GM12878 (cell line): ENCODE measurements around the gene SOS1. TPM values are rescaled to one million over a fixed set of nuclear protein-coding genes. Genes with fewer than 3 reads are reported as not detected.

Experiments
- ATAC-seq: fragments of 200-7000 bp; cut with Tn5 transposase; 3 replicates; pipeline ENCODE4 v1.9.1; 2020; ENCODE audit warnings: mild to moderate bottlenecking, moderate library complexity
- BruUV-seq: library from RNA; stranded (reverse); fragments of 400-500 nt; replicated peaks from 2 replicates; lab custom pipeline; 2021; lab: Mats Ljungman, UMichigan
- CTCF ChIA-PET: fragments of 300-600 bp; sonication (Branson Sonifier 250); formaldehyde crosslinking; extraction: SDS; loops from one replicate; lab custom pipeline; 2021; ENCODE audit warnings: inconsistent platforms; lab: Yijun Ruan, JAX
- POLR2A ChIA-PET: fragments of 350-600 bp; formaldehyde crosslinking; extraction: SDS; loops from one replicate; lab custom pipeline; 2021; ENCODE audit warnings: inconsistent platforms; lab: Charles Lee
- RAD21 ChIA-PET: fragments of 300-600 bp; sonication (Branson Sonifier 250); formaldehyde crosslinking; loops from one replicate; lab custom pipeline; 2023; ENCODE audit warnings: antibody characterized with exemption; ENCODE audit not compliant: unreplicated experiment; lab: Charles Lee
- SMC1A ChIA-PET: fragments of 300-600 bp; sonication (Branson Sonifier 250); formaldehyde crosslinking; loops from one replicate; lab custom pipeline; 2023; ENCODE audit not compliant: unreplicated experiment, uncharacterized antibody; lab: Charles Lee
- DNase-seq: peaks from one replicate; pipeline ENCODE4 v3.0.0-alpha.2; 2011; ENCODE audit warnings: low read depth, low spot score
- FAIRE-seq: peaks from 3 replicates; lab custom pipeline; 2011; peaks lifted over from hg19 to GRCh38; lab: Jason Lieb, UNC
- H2AFZ ChIP-seq: 2 replicates; pipeline ENCODE4 v1.6.0; 2011; ENCODE audit warnings: low read depth, low read length, control low read depth; ENCODE audit not compliant: control insufficient read depth
- H3K27ac ChIP-seq: 2 replicates; pipeline ENCODE4 v1.5.1; 2011; ENCODE audit warnings: control low read depth; ENCODE audit not compliant: control insufficient read depth, insufficient read depth
- H3K27me3 ChIP-seq, 2 experiments: replicated peaks in 1 of 2; 2 replicates each; pipeline versions ENCODE4 v1.6.0 to v1.6.1; 2011; ENCODE audit warnings: low read length in 1 of 2; ENCODE audit not compliant: control insufficient read depth in 2 of 2, insufficient read depth in 2 of 2
- H3K36me3 ChIP-seq, 2 experiments: 2 replicates each; pipeline ENCODE4 v1.5.1; 2011; ENCODE audit warnings: low read length in 1 of 2; ENCODE audit not compliant: control insufficient read depth in 2 of 2, insufficient read depth in 2 of 2
- H3K4me1 ChIP-seq: 2 replicates; pipeline ENCODE4 v1.6.1; 2011; ENCODE audit warnings: mild to moderate bottlenecking, low read length, moderate library complexity, mixed read lengths; ENCODE audit not compliant: control insufficient read depth, insufficient read depth
- H3K4me2 ChIP-seq: 2 replicates; pipeline ENCODE4 v1.6.0; 2011; ENCODE audit warnings: control low read depth; ENCODE audit not compliant: control insufficient read depth, insufficient read depth
- H3K4me3 ChIP-seq: fragments of 200-600 bp; sonication (generic); 2 replicates; pipeline ENCODE4 v1.5.1; 2016
- H3K79me2 ChIP-seq: 2 replicates; pipeline ENCODE4 v1.6.0; 2011; ENCODE audit warnings: low read length; ENCODE audit not compliant: control insufficient read depth, insufficient read depth
- H3K9ac ChIP-seq: 2 replicates; pipeline ENCODE4 v1.8.0; 2011; ENCODE audit warnings: low read length, control low read depth, mixed read lengths; ENCODE audit not compliant: control insufficient read depth, insufficient read depth
- H3K9me3 ChIP-seq: replicated peaks from 3 replicates; pipeline ENCODE4 v1.5.1; 2011; ENCODE audit warnings: mild to moderate bottlenecking, low read length; ENCODE audit not compliant: control insufficient read depth, insufficient read depth
- H4K20me1 ChIP-seq: 2 replicates; pipeline ENCODE4 v1.6.0; 2011; ENCODE audit not compliant: control insufficient read depth, insufficient read depth
- CHD4 ChIP-seq: fragments of 200-600 bp; sonication (generic); IDR thresholded peaks from 2 replicates; pipeline ENCODE4 v1.6.1; 2016; ENCODE audit warnings: mild to moderate bottlenecking
- E2F8 ChIP-seq: fragments of 450-650 bp; IDR thresholded peaks from 2 replicates; pipeline ENCODE4 v1.6.1; 2018; ENCODE audit warnings: mild to moderate bottlenecking, low read depth, moderate library complexity; ENCODE audit not compliant: partially characterized antibody
- FOXK2 ChIP-seq: fragments of 450-650 bp; IDR thresholded peaks from 2 replicates; pipeline ENCODE4 v1.6.1; 2017; ENCODE audit warnings: mild to moderate bottlenecking, moderate library complexity
- HDAC6 ChIP-seq: fragments of 200-600 bp; sonication (generic); IDR thresholded peaks from one replicate; pipeline ENCODE4 v1.8.0; 2017; ENCODE audit warnings: antibody characterized with exemption; ENCODE audit not compliant: unreplicated experiment
- IKZF2 ChIP-seq, 2 experiments: fragments of 450-650 bp; IDR thresholded peaks; 2 replicates each; pipeline ENCODE4 v1.6.1; 2017; ENCODE audit warnings: mild to moderate bottlenecking in 2 of 2, moderate library complexity in 2 of 2
- MYC ChIP-seq: IDR thresholded peaks from 2 replicates; pipeline ENCODE4 v1.6.1; 2011; ENCODE audit warnings: mild to moderate bottlenecking, low read length, moderate library complexity, inconsistent platforms; ENCODE audit not compliant: insufficient read depth, insufficient replicate concordance, insufficient read length, severe bottlenecking
- NFYB ChIP-seq: IDR thresholded peaks from 2 replicates; pipeline ENCODE4 v1.6.1; 2011; ENCODE audit warnings: low read depth, mild to moderate bottlenecking, low read length, improper control_type of control experiment, moderate library complexity; ENCODE audit not compliant: insufficient read depth
- NR2C1 ChIP-seq: fragments of 450-650 bp; IDR thresholded peaks from 2 replicates; pipeline ENCODE4 v1.6.1; 2017; ENCODE audit warnings: antibody characterized with exemption, mild to moderate bottlenecking, moderate library complexity
- POLR2AphosphoS2 ChIP-seq: IDR thresholded peaks from 2 replicates; pipeline ENCODE4 v1.6.1; 2011; ENCODE audit warnings: low read depth, mild to moderate bottlenecking, low read length, improper control_type of control experiment, moderate library complexity
- POLR2AphosphoS5 ChIP-seq: IDR thresholded peaks from 2 replicates; pipeline ENCODE4 v1.6.1; 2011; ENCODE audit warnings: mild to moderate bottlenecking, low read length, inconsistent platforms
- RELA ChIP-seq: fragments of 450-650 bp; IDR thresholded peaks from 2 replicates; pipeline ENCODE4 v1.8.0; 2014; ENCODE audit warnings: borderline replicate concordance; ENCODE audit not compliant: partially characterized antibody
- SP1 ChIP-seq: IDR thresholded peaks from one replicate; pipeline ENCODE4 v1.6.1; 2011; ENCODE audit warnings: low read depth, low read length
- TAF1 ChIP-seq: IDR thresholded peaks from 2 replicates; pipeline ENCODE4 v1.6.1; 2011; ENCODE audit warnings: mild to moderate bottlenecking, low read depth, low read length, borderline replicate concordance
- TBL1XR1 ChIP-seq: IDR thresholded peaks from 2 replicates; pipeline ENCODE4 v1.6.1; 2012; ENCODE audit warnings: low read depth, low read length, improper control_type of control experiment
- TCF12 ChIP-seq: IDR thresholded peaks from 2 replicates; pipeline ENCODE4 v1.6.1; 2011; ENCODE audit warnings: low read depth, mild to moderate bottlenecking, low read length
- TCF7 ChIP-seq: IDR thresholded peaks from 2 replicates; pipeline ENCODE4 v1.6.1; 2014; ENCODE audit warnings: antibody characterized with exemption, borderline replicate concordance
- USF2 ChIP-seq: IDR thresholded peaks from 2 replicates; pipeline ENCODE4 v1.6.1; 2011; ENCODE audit warnings: low read depth, low read length, improper control_type of control experiment, borderline replicate concordance
- YY1 ChIP-seq: IDR thresholded peaks from 2 replicates; pipeline ENCODE4 v1.6.1; 2011; ENCODE audit warnings: low read depth, mild to moderate bottlenecking, low read length
- ZBED1 ChIP-seq: IDR thresholded peaks from 2 replicates; pipeline ENCODE4 v1.6.1; 2016; ENCODE audit warnings: borderline replicate concordance
- WGBS: methylation state at CpG from one replicate; pipeline ENCODE4 v1.1.6; 2016; ENCODE audit warnings: low lambda C conversion rate; ENCODE audit not compliant: insufficient replicate concordance, insufficient coverage; ENCODE audit errors: missing lambda C conversion rate; 5-methylcytosine and 5-hydroxymethylcytosine counted together
- in situ Hi-C: fragments of 300-500 bp; cut with MboI; formaldehyde crosslinking; loops from 9 replicates; pipeline ENCODE4 v1.14.3; 2018; ENCODE audit warnings: mixed read lengths
- intact Hi-C: fragments of 100-400 bp; cut with micrococcal nuclease; formaldehyde crosslinking; loops from one replicate; pipeline ENCODE4 v1.14.2; 2022; ENCODE audit not compliant: unreplicated experiment
- polyA plus RNA-seq, 11 experiments: library from polyadenylated mRNA; depleted of rRNA in 4 of 11; unstranded in 6 of 11; stranded (reverse) in 5 of 11; fragments of >200 nt; fragmentation: Nextera tagmentation in 4 of 11; fragmentation: Illumina TruSeq in 1 of 11; extraction: Ambion mirVana in 4 of 11; extraction: Trizol in 1 of 11; gene quantifications; 1 replicate in 1 of 11; 2 replicates in 10 of 11; pipeline versions ENCODE4 v1.2.1 to v1.2.3, GENCODE V29; 2011 to 2016; ENCODE audit warnings: inconsistent platforms in 2 of 11, missing spikeins in 2 of 11, low read depth in 1 of 11
- total RNA-seq, 4 experiments: library from RNA; depleted of rRNA in 3 of 4; stranded (reverse); fragments of >200 nt in 3 of 4; fragmentation: Illumina TruSeq in 1 of 4; extraction: Trizol in 1 of 4; gene quantifications; 2 replicates each; pipeline versions ENCODE4 v1.2.1 to v1.2.3, GENCODE V29; 2013 to 2021

The SOS1 gene
- total and polyA plus RNA-seq, 10 of the 15 experiments (the other 5 are each of a cell fraction or from before 2014, with no cell fraction given), result 2.1 to 24.1 (median 8.5) TPM

- ChIA-PET CTCF (no interaction called here), SMC1A (no interaction called here), RAD21 (no interaction called here), POLR2A (no interaction called here)
- Histone ChIP-seq H3K4me2 (no peak overlapping the region), H3K9ac (no peak overlapping the region), H3K27me3 (no peaks in the 10 kb centered on the region), H3K79me2 (no peaks in the 10 kb centered on the region), H3K27ac (no peak overlapping the region), H2AFZ (no peak overlapping the region), H3K9me3 (no peaks in the 10 kb centered on the region), H3K36me3 (no peaks in the 10 kb centered on the region), H3K4me3 (no peak overlapping the region), H3K4me1 (no peaks in the 10 kb centered on the region), H4K20me1 (no peaks in the 10 kb centered on the region)
- no TSS peak for BruUV-seq
- DNase-seq (no peak), FAIRE-seq (no peak), ATAC-seq (no peak)
- in situ Hi-C loops, result no loop called here
- TF ChIP-seq FOXK2 (no peak), USF2 (no peak), POLR2AphosphoS5 (no peak), SP1 (no peak), TCF7 (no peak), MYC (no peak), NFYB (no peak), CHD4 (no peak), YY1 (no peak), TCF12 (no peak), TAF1 (no peak), NR2C1 (no peak), POLR2AphosphoS2 (no peak), HDAC6 (no peak), ZBED1 (no peak), TBL1XR1 (no peak), RELA (no peak), E2F8 (no peak), IKZF2 (IDR thresholded peaks at IDR 0.05) (no peak)
- 0% methylated on average over 2 of the region's 2 CpGs for WGBS
- intact Hi-C loops, result no loop called here
Observed at GRCh38 chr2:39152504-39152903, 31.7 kb upstream of the SOS1 start.
